Myocyte (in vitro differentiated cells): ENCODE results near the gene MARCHF11. TPM values are rescaled to one million over a fixed set of nuclear protein-coding genes. Genes with fewer than 3 reads are reported as not detected.

Experiments
- DNase-seq: peaks from one replicate; pipeline ENCODE4 v3.0.0-alpha.2; 2012; ENCODE audit warnings: low read depth
- polyA plus RNA-seq: library from polyadenylated mRNA; unstranded; fragments of >200 nt; gene quantifications from one replicate; pipeline ENCODE4 v1.2.1, GENCODE V29; 2012; ENCODE audit warnings: missing spikeins
- total RNA-seq: library from RNA; depleted of rRNA; stranded (reverse); fragments of >200 nt; gene quantifications from 2 replicates; pipeline ENCODE4 v1.2.3, GENCODE V29; 2014

Gene MARCHF11, protein sequence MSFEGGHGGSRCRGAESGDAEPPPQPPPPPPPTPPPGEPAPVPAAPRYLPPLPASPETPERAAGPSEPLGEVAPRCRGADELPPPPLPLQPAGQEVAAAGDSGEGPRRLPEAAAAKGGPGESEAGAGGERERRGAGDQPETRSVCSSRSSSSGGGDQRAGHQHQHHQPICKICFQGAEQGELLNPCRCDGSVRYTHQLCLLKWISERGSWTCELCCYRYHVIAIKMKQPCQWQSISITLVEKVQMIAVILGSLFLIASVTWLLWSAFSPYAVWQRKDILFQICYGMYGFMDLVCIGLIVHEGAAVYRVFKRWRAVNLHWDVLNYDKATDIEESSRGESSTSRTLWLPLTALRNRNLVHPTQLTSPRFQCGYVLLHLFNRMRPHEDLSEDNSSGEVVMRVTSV
- total RNA-seq, result not detected in 2 replicates
- not detected for polyA plus RNA-seq

DNA sequence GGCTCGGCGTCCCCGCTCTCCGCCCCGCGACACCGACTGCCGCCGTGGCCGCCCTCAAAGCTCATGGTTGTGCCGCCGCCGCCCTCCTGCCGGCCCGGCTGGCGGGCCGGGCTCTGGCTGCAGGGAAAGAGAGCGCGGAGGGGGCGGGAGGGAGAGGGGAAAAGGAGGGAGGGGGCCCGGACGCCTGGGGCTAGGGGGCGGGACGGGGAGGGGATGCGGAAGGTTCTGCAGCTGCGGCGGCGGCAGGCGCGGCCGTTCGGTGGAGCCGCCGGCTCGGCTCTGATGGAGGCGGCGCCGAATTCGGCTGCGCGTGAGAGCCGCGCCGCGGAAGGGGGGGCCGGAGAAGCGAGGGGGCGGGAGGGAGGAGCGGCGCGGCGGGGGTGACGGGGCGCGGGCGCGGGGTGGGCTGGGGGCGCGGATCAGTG lies at the start of gene MARCHF11:
MARCHF11 (minus strand) TSS at position 281 of the 425 bp plus-strand sequence; CDS start at position 65, 216 bp downstream.
- no peak for DNase-seq

DNA sequence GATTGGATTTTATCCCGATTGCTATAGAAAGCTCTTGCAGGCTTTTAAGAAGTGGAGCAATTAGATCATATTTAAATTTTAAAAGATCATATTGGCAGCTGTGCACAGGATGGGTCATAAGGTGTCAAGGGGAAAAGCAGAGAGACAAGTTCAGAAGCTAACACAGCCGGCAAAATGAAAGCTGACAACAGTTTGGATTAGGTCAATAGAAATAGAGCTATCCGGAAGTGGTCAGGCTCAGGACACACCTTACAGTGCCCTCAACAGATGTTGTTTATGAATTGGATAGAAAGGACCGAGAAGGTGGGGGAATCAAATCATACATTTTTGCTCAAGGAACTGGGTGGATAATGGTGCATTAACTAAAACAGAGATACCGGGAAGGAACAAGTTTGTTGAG lies 46.3 kb upstream of the MARCHF11 start:
- DNase-seq, result no peak

DNA sequence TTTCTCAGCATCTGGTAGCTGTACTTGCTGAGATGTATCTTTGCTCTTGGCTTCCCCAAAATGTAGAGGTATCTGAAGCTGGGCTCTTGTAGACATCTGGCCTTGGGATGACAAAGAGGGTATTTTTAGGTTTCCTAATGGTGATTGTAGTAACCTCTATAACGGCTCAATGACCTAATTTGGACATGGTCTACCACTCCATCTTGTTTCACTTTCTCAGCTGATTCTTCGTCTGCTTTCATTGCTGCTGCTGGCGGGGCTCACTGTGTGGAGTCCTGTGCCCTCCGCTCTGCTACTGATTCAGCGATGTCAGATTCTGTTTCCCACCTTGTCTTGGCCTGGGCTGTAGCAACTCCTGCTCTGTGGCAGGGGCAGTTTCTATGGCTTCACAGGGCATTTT lies 12.7 kb upstream of the MARCHF11 start:
- DNase-seq, result no peak

DNA sequence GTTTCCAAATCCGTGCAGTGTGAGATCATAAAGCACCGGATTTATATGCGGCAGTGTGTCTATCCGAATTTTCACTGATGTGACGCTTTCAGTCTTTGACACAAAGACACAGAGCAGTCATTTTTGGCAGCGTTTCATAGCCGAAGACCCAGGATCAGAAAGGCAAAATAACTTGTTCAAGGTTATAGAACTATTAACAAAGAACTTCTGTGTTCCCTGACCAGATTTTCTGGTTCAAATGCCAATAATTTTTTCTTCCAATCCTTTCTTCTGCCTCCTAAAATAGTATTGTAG lies 1.1 kb upstream of the MARCHF11 start:
- no peak for DNase-seq

DNA sequence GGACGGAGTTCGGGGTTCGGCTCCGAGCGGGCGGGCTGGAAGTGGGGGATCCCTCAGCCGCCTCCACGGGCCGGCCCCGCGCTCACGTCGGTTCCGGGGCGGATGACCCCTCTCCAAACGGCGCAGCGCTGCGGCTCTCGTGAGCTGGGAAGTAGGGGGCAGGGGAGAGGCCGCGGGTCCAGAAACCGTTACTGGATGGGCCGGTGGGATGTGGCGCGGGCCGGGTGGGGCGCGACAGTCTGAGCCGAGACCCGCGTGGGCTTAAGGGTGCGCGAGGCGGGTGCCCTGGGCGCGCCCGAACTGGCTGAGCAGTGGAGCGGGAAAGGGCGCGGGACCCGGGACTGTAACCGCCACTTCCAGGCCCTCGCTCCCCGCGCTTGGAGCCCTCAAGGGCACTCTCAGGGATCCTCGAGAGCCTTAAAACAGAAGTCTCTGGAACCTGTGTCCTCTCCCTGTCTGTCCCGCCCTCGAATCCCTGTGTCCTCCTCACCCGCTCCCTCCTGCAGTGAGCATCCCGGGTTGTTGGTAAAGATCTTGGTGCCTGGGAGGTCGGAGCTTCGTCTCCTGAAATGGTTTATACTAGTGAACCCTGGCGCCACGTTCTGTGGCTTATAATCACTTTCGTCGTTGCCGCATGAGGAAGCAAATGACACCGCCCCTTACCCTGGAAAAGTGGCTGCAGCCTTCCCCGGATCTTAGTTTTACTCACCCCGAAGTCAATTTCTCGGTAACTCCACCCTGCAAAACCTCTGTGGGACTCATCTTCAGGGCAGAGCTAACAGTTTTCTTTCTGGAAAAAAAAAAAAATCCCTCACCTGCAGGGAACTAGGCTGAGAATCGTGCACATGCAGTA lies 571 bp upstream of the MARCHF11 start:
- DNase-seq, result no peak

DNA sequence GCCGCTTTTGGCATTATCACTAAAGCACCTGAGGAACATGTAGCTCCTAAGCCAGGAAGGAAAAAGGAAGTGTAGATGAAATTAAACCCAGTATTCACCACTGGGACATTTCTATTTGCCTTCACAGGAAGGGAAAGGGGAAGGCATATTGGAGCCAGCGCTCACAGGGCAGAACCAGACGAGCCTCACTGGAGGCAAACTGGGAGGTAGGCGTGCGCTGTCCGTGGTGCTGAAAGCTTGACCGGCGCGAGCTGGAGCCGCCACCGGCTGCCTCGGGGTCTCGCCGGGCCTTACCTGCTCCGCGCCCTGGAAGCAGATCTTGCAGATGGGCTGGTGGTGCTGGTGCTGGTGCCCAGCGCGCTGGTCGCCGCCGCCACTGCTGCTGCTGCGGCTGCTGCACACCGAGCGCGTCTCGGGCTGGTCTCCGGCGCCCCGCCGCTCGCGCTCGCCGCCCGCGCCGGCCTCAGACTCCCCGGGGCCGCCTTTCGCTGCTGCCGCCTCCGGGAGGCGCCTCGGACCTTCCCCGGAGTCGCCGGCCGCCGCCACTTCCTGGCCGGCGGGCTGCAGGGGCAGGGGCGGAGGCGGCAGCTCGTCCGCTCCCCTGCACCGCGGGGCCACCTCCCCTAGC lies 732 bp downstream of the MARCHF11 start:
- peak; percentile 64 for DNase-seq

DNA sequence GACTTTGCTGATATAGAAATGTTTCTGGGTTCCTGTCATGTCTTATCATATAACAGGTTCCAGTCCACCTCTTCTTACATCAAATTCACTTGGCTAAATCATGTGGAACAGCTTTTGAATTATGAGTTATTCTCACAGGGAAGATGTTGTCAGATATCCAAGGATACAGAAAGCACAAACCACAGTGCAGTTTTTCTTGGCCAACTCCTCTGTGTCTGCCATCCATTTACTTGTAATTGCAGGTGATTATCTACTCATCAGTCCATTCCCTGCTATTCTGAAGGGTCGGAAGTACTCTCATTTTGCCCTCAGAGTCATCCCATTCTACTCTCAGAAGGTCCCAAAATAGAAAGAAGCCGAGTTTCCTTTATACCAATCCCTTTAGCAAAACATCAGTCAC lies 10.0 kb downstream of the MARCHF11 start:
- no peak for DNase-seq

DNA sequence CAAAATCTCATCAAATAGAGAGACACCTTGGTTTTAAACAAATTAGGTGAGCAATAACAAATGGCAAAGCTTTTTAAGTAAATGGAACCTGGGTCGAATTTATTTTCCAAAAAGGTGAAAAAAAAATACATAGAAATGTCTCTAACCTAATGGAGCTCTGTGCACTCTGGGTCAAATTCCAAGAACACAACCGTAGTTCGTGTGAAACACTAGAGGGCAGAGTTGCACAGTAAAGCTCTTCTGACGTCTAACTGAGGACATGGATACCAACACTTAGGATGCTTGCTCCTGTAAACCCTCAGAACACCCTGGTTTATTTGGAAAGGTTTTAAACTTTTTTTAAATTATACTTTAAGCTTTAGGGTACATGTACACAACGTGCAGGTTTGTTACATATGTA lies 18.9 kb downstream of the MARCHF11 start:
- peak; percentile 65 for DNase-seq

DNA sequence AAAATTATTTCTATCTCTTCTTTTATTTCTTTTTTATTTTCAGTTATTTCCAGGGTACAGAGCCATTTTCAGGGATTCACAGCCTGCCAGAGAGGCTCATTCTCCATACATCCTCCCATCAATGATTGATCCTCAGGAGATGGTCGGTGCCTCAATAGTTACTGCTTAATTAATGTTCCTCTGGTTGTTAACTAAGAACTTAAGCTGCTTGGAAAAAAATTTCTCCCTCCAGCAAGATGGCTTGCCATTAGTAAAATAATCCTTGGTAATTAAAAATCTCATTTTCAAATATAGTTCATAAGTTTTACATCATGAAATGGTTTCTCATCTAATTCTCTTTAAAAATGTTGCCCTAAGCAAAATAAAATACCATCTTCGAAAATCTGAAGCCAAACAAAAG lies 20.0 kb downstream of the MARCHF11 start:
- no peak for DNase-seq

DNA sequence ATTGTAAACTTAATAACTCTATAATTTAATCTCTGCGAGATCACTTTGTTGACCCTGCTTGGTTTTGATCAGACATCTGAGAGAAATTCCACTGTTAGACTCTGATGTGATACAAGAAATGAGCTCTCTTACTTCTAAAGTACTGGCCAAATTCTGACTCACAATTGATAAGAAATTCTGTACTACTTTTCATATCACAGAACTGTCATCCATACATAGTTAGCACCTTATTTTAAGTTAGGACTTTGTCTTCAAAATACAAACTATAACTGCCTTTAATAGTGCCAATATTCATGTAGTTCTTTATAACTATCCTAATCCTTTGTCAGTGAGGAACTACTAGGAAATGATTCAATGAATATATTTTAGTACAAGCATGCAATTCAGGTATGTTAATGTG lies 23.4 kb downstream of the MARCHF11 start:
- no peak for DNase-seq

DNA sequence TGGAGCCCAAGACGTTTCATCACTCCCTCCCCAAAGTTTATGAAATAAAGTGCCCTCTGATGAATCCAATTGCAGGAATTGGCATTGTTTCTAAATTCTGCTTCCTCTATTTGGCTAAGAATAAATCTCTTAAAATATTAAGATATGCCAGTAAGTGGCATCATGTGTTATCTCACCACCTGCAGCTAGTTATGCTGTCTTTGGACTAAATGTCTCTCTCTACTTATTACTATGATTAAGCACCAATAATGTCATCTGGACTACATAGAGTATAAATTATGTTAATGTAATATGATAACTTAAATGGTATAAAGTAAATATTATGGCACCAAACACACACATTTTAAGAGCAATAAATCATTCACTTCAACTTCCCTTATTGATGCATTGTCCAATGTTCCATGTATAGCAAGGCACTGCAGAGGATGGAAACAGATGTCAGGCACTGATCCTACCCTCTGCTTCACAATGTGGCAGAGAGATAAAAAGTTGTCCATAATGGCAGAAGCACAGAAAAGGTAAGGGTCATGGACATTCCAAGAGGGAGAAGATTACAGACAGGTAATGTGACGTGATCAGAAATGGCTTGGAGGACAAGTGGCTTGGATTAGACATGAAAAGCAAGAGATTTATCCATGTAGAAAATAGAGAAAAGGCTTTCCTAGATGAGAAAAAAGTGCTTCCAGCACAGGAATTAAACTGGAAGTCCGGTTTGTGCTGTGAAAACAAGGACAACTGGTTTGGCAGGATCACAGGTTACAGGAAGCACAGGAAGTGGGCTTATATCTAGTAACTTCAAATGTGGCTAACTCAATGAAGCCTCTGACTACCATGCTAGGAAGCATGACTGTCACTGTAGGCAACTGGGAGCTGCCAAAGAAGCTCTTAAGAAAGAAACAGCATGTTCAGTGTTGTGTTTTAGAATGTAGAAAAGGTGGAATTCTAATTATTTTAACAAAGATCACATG lies 26.7 kb downstream of the MARCHF11 start:
- DNase-seq, result no peak

DNA sequence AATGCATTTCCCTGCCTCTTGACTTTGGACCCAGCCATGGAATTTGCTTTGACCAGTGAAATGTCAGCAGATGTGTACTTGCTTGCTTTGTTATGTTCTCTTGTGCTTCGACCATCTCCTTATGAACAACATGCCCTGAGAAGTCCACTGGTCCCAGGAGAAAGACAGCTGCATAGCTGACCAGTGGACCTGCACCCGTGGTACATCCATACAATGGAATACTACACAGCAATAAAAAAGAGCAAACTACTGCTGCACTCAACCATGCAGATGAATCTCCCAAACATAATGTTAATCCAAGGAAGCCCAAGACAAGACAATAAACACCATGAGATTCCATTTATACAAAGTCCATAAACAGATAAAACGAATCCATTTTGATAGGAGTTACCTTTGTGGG lies 30.0 kb downstream of the MARCHF11 start:
- no peak for DNase-seq

DNA sequence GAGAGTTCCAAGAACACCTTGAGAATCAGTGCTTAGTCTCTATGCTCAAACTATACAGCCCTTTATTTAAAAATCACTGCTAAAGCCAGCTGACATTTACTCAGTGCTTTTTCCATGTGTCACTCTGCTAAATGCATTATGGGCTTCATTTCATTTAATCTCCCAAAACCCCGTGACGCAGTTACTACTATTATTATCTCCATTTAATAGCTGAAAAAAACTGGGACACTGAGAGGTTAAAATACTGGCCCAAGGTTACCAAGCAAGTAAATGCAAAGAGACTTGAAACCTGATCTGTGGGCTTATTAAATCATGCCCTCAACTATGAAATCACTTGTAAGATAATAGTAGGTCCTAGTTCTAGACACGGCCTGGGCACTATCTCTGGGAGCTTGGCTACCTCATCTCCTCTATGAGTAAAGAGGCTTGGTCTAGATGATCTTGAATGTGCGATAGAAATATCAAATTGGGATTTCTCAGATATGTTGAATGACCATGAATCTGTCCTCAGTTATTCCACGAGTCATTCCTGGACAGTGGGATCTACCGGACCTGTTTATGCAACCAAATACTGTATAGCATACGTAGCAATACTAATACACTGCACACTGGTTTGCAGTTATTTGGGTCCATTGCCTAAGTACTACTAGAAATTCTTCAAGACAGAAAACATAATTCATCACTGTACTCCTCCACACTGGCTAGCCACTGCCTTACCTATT lies 32.3 kb downstream of the MARCHF11 start:
- no peak for DNase-seq

DNA sequence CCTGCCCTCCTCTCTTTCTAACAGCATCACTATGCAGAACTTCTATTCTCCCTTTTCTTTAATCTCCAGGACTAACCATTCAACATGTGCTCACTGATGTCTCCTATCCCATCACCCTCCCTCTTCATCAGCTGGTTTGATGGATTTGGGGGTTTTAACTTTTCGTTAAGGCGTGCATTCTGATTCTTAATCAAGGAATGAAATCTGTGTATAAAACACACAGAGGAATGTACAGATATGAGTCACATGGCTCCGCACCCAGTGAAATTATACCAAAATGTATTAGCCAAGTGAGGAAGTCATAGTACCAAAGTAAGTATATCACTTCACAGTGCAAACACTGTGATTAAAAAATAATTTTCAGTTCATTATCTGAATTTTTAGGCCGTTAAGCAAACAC lies 35.2 kb downstream of the MARCHF11 start:
- no peak for DNase-seq

DNA sequence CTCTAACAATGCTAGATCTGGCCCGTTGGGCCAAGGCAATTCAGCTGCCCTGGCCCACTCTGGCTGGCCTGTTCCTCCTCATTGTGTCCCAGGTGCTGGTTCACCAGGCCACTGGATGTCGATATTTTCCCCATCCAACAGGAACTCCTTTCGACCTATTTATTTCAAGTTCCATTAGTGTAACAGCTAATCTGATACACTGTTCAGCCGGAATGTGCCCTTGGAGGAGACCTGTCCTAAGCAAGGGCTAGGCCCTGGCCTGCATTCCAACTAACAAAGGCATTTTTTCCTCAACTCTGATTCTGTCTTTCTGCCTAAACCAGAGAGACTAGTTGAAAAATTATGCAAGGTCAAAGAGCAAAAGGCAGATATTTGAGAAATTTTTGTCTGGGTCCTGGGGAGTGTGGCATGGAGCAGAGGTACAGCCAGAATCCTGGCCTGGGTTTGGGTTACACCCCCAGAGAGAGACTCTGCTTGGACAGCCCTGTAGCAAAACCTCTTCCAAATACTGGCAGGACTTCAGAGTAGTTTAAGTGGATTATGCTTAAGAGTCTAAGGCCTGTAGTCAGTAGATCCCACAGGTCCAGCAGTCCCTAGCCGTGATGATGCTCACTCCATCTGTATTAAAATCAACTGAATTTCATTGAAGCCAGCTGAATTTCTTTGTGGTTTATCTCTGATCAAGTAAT lies 36.1 kb downstream of the MARCHF11 start:
- no peak for DNase-seq

DNA sequence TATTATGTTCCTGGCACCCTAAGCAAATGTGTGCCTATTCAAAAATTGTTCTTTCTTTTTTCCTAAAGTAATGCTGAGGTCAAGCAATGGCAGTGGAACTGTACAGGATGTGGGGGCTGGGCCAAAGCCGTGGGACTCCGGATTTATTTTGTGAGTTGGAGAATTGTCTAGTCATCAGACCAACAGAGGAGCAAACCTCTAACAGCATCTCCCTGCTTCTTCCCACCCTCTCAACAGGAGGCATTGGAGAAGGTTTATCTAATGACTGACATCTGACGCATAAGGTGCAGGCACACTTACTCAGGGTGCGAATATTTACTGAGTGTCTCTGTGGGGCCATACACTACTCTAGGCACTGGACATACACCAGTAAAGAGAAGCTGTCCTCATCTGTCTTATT lies 38.6 kb downstream of the MARCHF11 start:
- no peak for DNase-seq

DNA sequence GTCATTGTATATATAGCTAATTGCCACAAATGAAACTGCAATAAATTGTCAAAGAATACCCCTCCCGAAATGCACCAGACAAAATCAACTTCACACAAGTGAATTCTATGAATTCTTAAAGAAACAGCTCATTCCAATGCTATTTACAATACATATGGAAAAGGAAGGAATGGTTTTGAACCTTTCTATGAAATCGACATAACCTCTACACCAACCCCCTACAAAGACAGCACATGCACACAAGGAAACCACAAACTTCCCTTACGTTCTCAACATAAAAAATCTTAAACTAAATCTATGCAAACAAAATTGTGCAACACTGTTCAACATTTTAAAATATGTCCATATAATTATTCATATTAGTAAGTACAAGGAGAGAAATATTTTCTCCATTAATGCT lies 39.2 kb downstream of the MARCHF11 start:
- DNase-seq, result no peak

DNA sequence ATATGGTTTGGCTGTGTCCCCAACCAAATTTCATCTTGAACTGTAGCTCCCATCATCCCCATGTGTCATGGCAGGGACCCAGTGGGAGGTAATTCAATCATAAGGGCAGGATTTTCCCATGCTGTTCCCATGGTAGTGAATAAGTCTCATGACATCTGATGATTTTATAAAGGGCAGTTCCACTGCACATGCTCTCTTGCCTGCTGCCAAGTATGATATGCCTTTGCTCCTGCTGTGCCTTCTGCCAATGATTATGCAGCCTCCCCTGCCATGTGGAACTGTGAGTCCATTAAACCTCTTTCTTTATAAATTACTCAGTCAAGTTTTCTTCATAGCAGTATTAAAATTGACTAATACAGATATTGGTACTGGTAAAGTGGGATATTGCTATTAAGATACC lies 42.4 kb downstream of the MARCHF11 start:
- DNase-seq, result no peak

DNA sequence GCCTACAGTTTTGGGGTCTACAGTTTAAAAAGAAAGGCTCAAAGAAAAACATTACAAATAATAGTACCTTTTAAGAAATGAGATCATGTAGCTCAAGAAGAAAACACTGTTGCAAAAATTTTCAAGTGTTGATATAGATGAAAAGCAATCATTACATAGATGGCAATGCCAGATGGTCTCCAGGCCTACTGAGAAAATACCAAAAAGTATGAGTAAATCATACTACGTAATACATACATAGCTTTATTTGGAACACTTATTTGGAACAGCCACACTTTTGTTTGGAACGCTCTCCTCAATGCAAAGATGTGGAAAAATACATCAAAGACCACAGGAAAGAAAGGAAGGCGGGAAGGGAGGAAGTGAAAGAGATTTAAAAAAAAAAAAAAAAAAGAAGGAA lies 44.1 kb downstream of the MARCHF11 start:
- no peak for DNase-seq

DNA sequence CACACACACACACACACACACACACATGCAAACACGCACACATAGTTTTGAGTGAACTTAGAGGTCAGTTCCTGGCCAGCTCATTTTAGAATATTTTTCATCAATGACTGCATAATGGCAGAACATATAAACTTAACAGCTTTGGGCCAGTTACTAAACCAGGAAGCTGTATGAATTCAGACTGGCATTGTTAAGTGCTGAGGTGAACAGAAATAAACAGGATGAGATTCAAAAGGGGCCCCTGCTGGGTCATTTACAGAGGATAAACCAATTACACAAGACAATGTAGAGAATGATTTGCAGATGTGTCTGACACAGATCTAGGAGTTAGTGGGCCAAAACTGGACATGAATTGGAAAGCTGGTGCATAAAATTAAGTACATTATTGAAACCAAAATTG lies 44.6 kb downstream of the MARCHF11 start:
- DNase-seq, result no peak
